K562 (cell line): ENCODE data around the gene TK1. TPM values are rescaled to one million over a fixed set of nuclear protein-coding genes. Genes with fewer than 3 reads are reported as not detected.

Experiments used
- ATAC-seq: fragments of 200-7000 bp; cut with Tn5 transposase; 3 replicates; pipeline ENCODE4 v1.9.1; 2020; ENCODE audit warnings: moderate library complexity
- BruUV-seq: library from RNA; stranded (reverse); fragments of 400-500 nt; replicated peaks from 2 replicates; lab custom pipeline; 2021; lab: Mats Ljungman, UMichigan
- CTCF ChIA-PET: fragments of 300-600 bp; formaldehyde crosslinking; extraction: SDS; loops from one replicate; lab custom pipeline; 2021; ENCODE audit warnings: low intra/inter-chr PET ratio; lab: Yijun Ruan, JAX
- POLR2A ChIA-PET: fragments of 300-600, 350-650 bp; sonication (Branson Sonifier 250); formaldehyde crosslinking; extraction: SDS; loops from one replicate; lab custom pipeline; 2021; ENCODE audit warnings: antibody characterized with exemption, inconsistent platforms; lab: Yijun Ruan, JAX
- DNase-seq, 4 experiments: peaks; one replicate each; pipeline versions ENCODE4 v3.0.0 to v3.0.0-alpha.2; 2011 to 2018; ENCODE audit warnings: low spot score in 3 of 4, mixed read lengths in 3 of 4; ENCODE audit errors: extremely low read depth in 1 of 4
- FAIRE-seq: peaks from 2 replicates; lab custom pipeline; 2011; peaks lifted over from hg19 to GRCh38; lab: Jason Lieb, UNC
- H2AFZ ChIP-seq: 2 replicates; pipeline ENCODE4 v1.6.0; 2011; ENCODE audit warnings: low read depth, low read length, control low read depth, inconsistent platforms
- H3K27ac ChIP-seq: fragments of 200-600 bp; 3 replicates; pipeline ENCODE4 v1.8.0; 2011; ENCODE audit warnings: low read depth, mild to moderate bottlenecking, control low read depth, inconsistent platforms, low read length, moderate library complexity, mixed read lengths; ENCODE audit errors: extremely low read depth
- H3K27me3 ChIP-seq, 2 experiments: fragments of 300-600 bp in 1 of 2; 2 replicates in 1 of 2; 3 replicates in 1 of 2; pipeline versions ENCODE4 v1.6.0 to v1.8.0; 2011; ENCODE audit warnings: inconsistent platforms in 2 of 2, low read length in 2 of 2, mild to moderate bottlenecking in 1 of 2, mixed read lengths in 1 of 2, moderate library complexity in 1 of 2; ENCODE audit not compliant: control insufficient read depth in 2 of 2, insufficient read depth in 2 of 2
- H3K36me3 ChIP-seq: fragments of 300-600 bp; 3 replicates; pipeline ENCODE4 v1.8.0; 2011; ENCODE audit warnings: mild to moderate bottlenecking, low read length, inconsistent platforms; ENCODE audit not compliant: control insufficient read depth, insufficient read depth
- H3K4me1 ChIP-seq, 2 experiments: fragments of 200-600 bp in 1 of 2; replicated peaks in 1 of 2; 2 replicates in 1 of 2; 3 replicates in 1 of 2; pipeline versions ENCODE4 v1.5.1 to v1.8.0; 2011; ENCODE audit warnings: inconsistent platforms in 2 of 2, low read length in 2 of 2, mild to moderate bottlenecking in 1 of 2, mixed read lengths in 1 of 2, moderate library complexity in 1 of 2; ENCODE audit not compliant: control insufficient read depth in 2 of 2, insufficient read depth in 2 of 2
- H3K4me2 ChIP-seq: 2 replicates; pipeline ENCODE4 v1.6.1; 2011; ENCODE audit warnings: low read length, control low read depth, inconsistent platforms, mixed read lengths; ENCODE audit not compliant: insufficient read depth
- H3K4me3 ChIP-seq: fragments of 200-600 bp; sonication (generic), shearing (Covaris generic); 2 replicates; pipeline ENCODE4 v1.5.1; 2016; ENCODE audit warnings: control low read depth, inconsistent platforms
- H3K79me2 ChIP-seq: fragments of 200-600 bp; 3 replicates; pipeline ENCODE4 v1.8.0; 2011; ENCODE audit warnings: low read length, inconsistent platforms; ENCODE audit not compliant: control insufficient read depth, insufficient read depth
- H3K9ac ChIP-seq, 2 experiments: 2 replicates each; pipeline versions ENCODE4 v1.6.0 to v1.6.1; 2011; ENCODE audit warnings: low read depth in 2 of 2, low read length in 2 of 2, control low read depth in 1 of 2, inconsistent platforms in 1 of 2, mild to moderate bottlenecking in 1 of 2, mixed read lengths in 1 of 2; ENCODE audit not compliant: insufficient read depth in 1 of 2
- H3K9me1 ChIP-seq: one replicate; pipeline ENCODE4 v1.6.0; 2011; ENCODE audit warnings: inconsistent platforms, mild to moderate bottlenecking, low read length, moderate library complexity; ENCODE audit not compliant: control insufficient read depth, insufficient read depth
- H3K9me3 ChIP-seq: replicated peaks from 2 replicates; pipeline ENCODE4 v1.5.1; 2011; ENCODE audit warnings: low read depth, low read length, inconsistent platforms; ENCODE audit not compliant: control insufficient read depth, insufficient read depth
- H4K20me1 ChIP-seq: replicated peaks from 2 replicates; pipeline ENCODE4 v1.6.1; 2011; ENCODE audit warnings: low read length, inconsistent platforms, mixed read lengths; ENCODE audit not compliant: control insufficient read depth, insufficient read depth
- ADNP ChIP-seq: fragments of 200-800 bp; sonication (Bioruptor generic); IDR thresholded peaks from 2 replicates; pipeline ENCODE4 v1.6.1; 2016; ENCODE audit warnings: missing genetic modification characterization, missing compliant biosample characterization
- ATF1 ChIP-seq, 2 experiments: fragments of 450-650 bp in 1 of 2; IDR thresholded peaks; 2 replicates each; pipeline ENCODE4 v1.6.1; 2016; ENCODE audit warnings: missing compliant biosample characterization in 1 of 2, missing genetic modification characterization in 1 of 2
- FIP1L1 ChIP-seq: fragments of 200-400 bp; formaldehyde crosslinking; IDR thresholded peaks from 2 replicates; pipeline ENCODE4 v1.6.1; 2018; ENCODE audit warnings: mild to moderate bottlenecking, low read depth, low read length; ENCODE audit not compliant: poor library complexity, severe bottlenecking
- HMGN3 ChIP-seq: IDR thresholded peaks from 2 replicates; pipeline ENCODE4 v1.6.1; 2011; ENCODE audit warnings: borderline replicate concordance, low read depth, mild to moderate bottlenecking, mixed read lengths, low read length; ENCODE audit not compliant: insufficient read length; ENCODE audit errors: extremely low read depth
- MED1 ChIP-seq: sonication (generic); formaldehyde crosslinking; IDR thresholded peaks from 2 replicates; pipeline ENCODE4 v1.8.1; 2023; ENCODE audit warnings: missing genetic modification reagents, borderline replicate concordance
- NUFIP1 ChIP-seq: fragments of 450-650 bp; IDR thresholded peaks from 2 replicates; pipeline ENCODE4 v1.6.1; 2018; ENCODE audit not compliant: partially characterized antibody
- POLR2AphosphoS5 ChIP-seq: IDR thresholded peaks from 2 replicates; pipeline ENCODE4 v1.6.1; 2011; ENCODE audit warnings: mild to moderate bottlenecking, low read depth, low read length, moderate library complexity; ENCODE audit not compliant: control insufficient read depth, insufficient read depth
- RBM22 ChIP-seq: fragments of 200-400 bp; formaldehyde crosslinking; IDR thresholded peaks from 2 replicates; pipeline ENCODE4 v1.6.1; 2018; ENCODE audit warnings: low read length, low read depth; ENCODE audit not compliant: poor library complexity, severe bottlenecking
- SNAPC5 ChIP-seq: fragments of 250-450 bp; sonication (Bioruptor Pico); IDR thresholded peaks from 2 replicates; pipeline ENCODE4 v1.8.0; 2021; ENCODE audit warnings: moderate library complexity, mild to moderate bottlenecking, inconsistent platforms
- TAF1 ChIP-seq: IDR thresholded peaks from 2 replicates; pipeline ENCODE4 v1.6.1; 2011; ENCODE audit warnings: mild to moderate bottlenecking, low read length, moderate library complexity; ENCODE audit not compliant: insufficient read depth, control insufficient read depth, severe bottlenecking; ENCODE audit errors: extremely low read depth
- ZHX1 ChIP-seq: fragments of 150-350 bp; conservative IDR thresholded peaks from 2 replicates; pipeline ENCODE4 v1.6.1; 2014; ENCODE audit warnings: low read length
- ZNF311 ChIP-seq: fragments of 250-450 bp; sonication (Bioruptor Pico); IDR thresholded peaks from 2 replicates; pipeline ENCODE4 v1.4.0; 2020; ENCODE audit warnings: mild to moderate bottlenecking, moderate library complexity
- WGBS: fragments of 100-300 bp; shearing (Covaris generic); methylation state at CpG from one replicate; pipeline ENCODE4 v1.1.6; 2016; ENCODE audit warnings: low coverage, mixed read lengths; ENCODE audit not compliant: insufficient coverage; ENCODE audit errors: missing lambda C conversion rate; 5-methylcytosine and 5-hydroxymethylcytosine counted together
- in situ Hi-C: fragments of 300-500 bp; cut with MboI; formaldehyde crosslinking; loops from 4 replicates; pipeline ENCODE4 v1.15.0; 2018; ENCODE audit warnings: inconsistent platforms, mixed read lengths
- intact Hi-C: fragments of 100-400 bp; cut with micrococcal nuclease; formaldehyde crosslinking; loops from 2 replicates; pipeline ENCODE4 v1.14.2; 2022
- polyA plus RNA-seq, 8 experiments: library from polyadenylated mRNA; depleted of rRNA in 4 of 8; stranded (reverse) in 5 of 8; unstranded in 3 of 8; fragments of >200 nt; fragmentation: Nextera tagmentation in 2 of 8; fragmentation: Illumina TruSeq in 1 of 8; extraction: Ambion mirVana in 2 of 8; extraction: Trizol in 1 of 8; gene quantifications; 2 replicates each; pipeline versions ENCODE4 v1.2.1 to v1.2.3, GENCODE V29; 2011 to 2014; ENCODE audit warnings: inconsistent platforms in 1 of 8, missing spikeins in 1 of 8
- total RNA-seq, 7 experiments: library from RNA; depleted of rRNA in 6 of 7; stranded (reverse); fragments of >200 nt in 6 of 7; fragmentation: Illumina TruSeq in 2 of 7; extraction: Trizol in 2 of 7; gene quantifications; 2 replicates each; pipeline versions ENCODE4 v1.2.1 to v1.2.3, GENCODE V29; 2011 to 2021; ENCODE audit warnings: low replicate concordance in 1 of 7

Gene TK1
- total and polyA plus RNA-seq, 9 of the 15 experiments (the other 6 are each of a cell fraction or from before 2014, with no cell fraction given) = 8.4 to 280 (median 103) TPM

DNA sequence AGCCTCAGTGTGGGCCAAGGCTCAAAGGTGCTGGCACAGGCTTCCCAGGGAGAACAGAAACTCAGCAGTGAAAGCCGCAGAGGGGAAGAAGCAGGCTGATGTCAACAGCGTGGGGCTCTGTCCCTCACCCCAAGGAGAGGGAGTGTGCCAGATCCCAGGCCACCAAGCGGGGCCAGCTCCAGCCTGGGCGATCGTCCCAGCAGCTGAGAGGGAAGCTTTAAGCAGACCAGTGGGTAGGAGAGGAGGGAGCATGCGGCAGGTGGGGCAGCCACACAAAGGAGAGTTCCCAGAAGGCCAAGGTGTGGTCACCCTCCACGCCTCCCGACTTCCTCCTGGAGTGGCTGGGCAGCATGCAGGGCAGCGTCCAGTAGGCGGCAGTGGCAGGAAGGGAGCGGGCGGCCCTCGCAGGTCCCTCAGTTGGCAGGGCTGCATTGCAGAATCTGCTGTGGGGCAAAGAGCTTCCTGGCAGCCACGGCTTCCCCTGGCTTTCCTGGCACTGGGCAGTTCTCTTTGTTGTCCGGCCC lies 12.4 kb downstream of the TK1 start:
- H3K27me3 ChIP-seq = no peaks in the 10 kb centered on the region
- intact Hi-C loops = no loop called here
- H3K27ac ChIP-seq = no peak overlapping the region; the same call in 2 of the 3 replicates
- BruUV-seq = TSS peak; percentile 48
- CTCF ChIA-PET = no interaction called here
- peaks cover 3% of the 10 kb centered on the region for H3K9me1 ChIP-seq
- WGBS = 92% methylated on average over 12 of the region's 15 CpGs
- peaks cover 93% of the 10 kb centered on the region; the same call in 2 of the 3 replicates for H3K36me3 ChIP-seq
- in situ Hi-C loops = loop anchor here (5.0 kb wide), 1 partner anchor 62 kb away; no protein-coding TSS in a partner anchor
- peaks cover 22% of the 10 kb centered on the region for H3K79me2 ChIP-seq
- ATAC-seq (no peak), DNase-seq (no peak), FAIRE-seq (no peak)
- H2AFZ ChIP-seq = no peak overlapping the region
- POLR2A ChIA-PET = interaction anchor here (0.6 to 3.7 kb wide), 9 partner anchors 10 to 89 kb away, joined by 3 to 27 read pairs (median 4); partner anchors contain the start of genes AFMID and TK1
- no peak overlapping the region for H3K4me2 ChIP-seq
- peaks cover 14% of the 10 kb centered on the region for H4K20me1 ChIP-seq
- peaks cover 13 to 63% of the 10 kb centered on the region in 2 experiments for H3K4me1 ChIP-seq
- no peak overlapping the region for H3K4me3 ChIP-seq
- peak overlapping the region in 1 of 2 experiments; percentile 62; a peak in 2 of 4 replicates for H3K9ac ChIP-seq
- no peaks in the 10 kb centered on the region for H3K9me3 ChIP-seq
- no peak for TF ChIP-seq TAF1
- no peak for TF ChIP-seq ZNF311
- TF ChIP-seq HMGN3 = peak; percentile 23
- TF ChIP-seq MED1 = no peak
- peak; percentile 11; the same call in 1 of the 2 replicates for TF ChIP-seq POLR2AphosphoS5
- TF ChIP-seq NUFIP1 = no peak
- peak; percentile 39 for TF ChIP-seq FIP1L1
- no peak for TF ChIP-seq ADNP
- TF ChIP-seq ATF1 (CRISPR knock-in tag; IDR thresholded peaks at IDR 0.05) = no peak
- no peak for TF ChIP-seq ATF1 (tag; IDR thresholded peaks at IDR 0.05)
- peak; percentile 95 for TF ChIP-seq RBM22
- TF ChIP-seq SNAPC5 = no peak
- no peak for TF ChIP-seq ZHX1
